ENCODE results near the gene SCYL3. TPM values are rescaled to one million over a fixed set of nuclear protein-coding genes. Genes with fewer than 3 reads are reported as not detected.

Gene SCYL3
- total RNA-seq, 1 experiment from 2014 or later = 3.5 TPM

Other genes with a start within 250 kb of the SCYL3 start
- gene SELL, start 182.3 kb downstream of the SCYL3 start, total RNA-seq (2014; rRNA removed; shearing (Covaris generic); ENCODE audit: low replicate concordance) = not detected in 2 replicates
- gene SELE, start 159.8 kb downstream of the SCYL3 start, total RNA-seq (2014; rRNA removed; shearing (Covaris generic); ENCODE audit: low replicate concordance) = not detected in 2 replicates
- 7.0 and 10.7 TPM in 2 replicates for gene METTL18, start 99.0 kb downstream of the SCYL3 start, total RNA-seq (2014; rRNA removed; shearing (Covaris generic); ENCODE audit: low replicate concordance)
- 64.2 and 69.9 TPM in 2 replicates for gene KIFAP3, start 180.8 kb upstream of the SCYL3 start, total RNA-seq (2014; rRNA removed; shearing (Covaris generic); ENCODE audit: low replicate concordance)